DMS53 treated with DMSO at 0.1 percent for 48 hours (cell line): ENCODE measurements around the gene YLPM1.

Source experiments
- DNase-seq: peaks from one replicate; lab custom pipeline; 2025; ENCODE audit not compliant: unreplicated experiment; lab: John Stamatoyannopoulos, UW

Gene YLPM1

DNA sequence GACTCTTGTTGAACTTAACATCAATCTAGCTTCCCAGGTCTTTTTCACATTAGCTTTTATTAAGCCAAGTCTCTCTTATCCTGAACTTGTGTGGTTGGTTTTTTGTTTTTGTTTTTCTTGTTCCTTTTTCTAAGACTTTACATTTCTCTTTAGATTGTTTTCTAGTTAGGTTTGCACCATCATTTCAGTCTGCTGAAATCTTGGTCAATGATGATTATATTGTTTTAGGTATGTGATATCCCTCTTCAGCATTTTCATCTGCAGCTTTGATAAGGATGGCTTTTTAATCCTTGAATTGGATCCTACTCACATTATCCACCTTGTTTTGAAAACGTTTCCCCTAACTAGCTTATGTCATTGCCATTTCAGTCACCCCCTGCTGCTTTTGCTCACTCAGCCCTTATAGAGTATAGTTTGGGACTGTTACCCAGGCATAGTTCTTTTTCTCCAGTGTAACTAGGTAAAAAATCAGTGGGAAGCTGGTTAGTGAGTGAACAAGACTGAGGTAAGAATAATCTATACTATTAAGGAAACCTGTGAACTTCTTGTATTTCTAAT, 22.0 kb downstream of the YLPM1 start:
- no peak for DNase-seq

GRCh38 chr14:74786796-74787315, 23.7 kb downstream of the YLPM1 start:
- DNase-seq: no peak

GRCh38 chr14:74792249-74793039, 29.3 kb downstream of the YLPM1 start:
- no peak for DNase-seq

DNA sequence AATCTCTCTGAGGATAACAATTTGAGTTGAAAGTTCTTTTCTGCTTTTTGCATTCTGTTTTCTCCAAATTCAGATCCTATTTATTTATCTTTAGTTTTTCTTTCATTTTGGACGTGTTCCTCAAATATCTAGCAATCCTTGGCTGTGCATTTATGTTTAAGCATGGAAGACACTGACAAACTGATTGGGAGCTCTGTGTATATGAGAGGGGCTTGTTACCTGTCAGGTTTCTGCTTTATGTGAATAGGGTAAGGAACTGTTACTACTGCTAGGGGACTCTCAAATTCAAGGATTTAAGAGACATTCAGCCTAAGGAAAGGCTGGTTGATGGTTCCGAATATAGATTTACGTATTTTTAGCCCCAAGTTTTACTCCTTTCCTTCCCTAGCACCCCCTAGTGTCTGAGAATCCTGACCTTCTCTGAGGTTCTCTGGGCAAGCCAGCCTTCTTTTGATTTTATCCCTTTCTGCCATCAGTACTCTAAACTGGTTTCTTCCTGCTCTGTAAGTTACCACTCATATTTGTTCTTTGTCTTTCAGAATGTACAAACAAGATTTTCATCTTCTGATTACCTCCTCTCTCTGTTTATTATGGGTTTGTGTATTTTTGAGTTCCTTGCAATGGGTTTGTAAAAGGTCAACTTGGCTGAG, 30.5 kb downstream of the YLPM1 start:
- DNase-seq: no peak

- DNase-seq: no peak
These were observed 31.8 kb downstream of the YLPM1 start for GRCh38 chr14:74794947-74795346.

DNA sequence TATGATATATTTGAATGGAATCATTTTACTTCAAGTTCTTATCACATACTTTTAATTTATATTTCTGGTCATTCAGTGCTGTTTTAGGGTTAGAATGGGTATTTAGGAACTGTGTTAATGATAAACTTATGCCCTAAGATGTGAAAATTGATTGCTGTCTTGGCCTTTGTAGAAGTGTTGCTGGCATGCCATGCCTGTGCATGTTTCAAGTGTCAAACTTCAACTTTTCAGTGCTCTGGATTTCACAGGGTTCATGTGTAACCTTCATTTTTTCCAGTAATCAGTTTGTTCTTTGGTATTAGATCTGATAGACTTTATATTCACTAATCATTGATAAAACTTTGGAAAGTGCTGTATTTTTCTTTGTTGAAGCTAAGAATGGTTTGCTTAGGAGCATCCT, 36.6 kb downstream of the YLPM1 start:
- DNase-seq: no peak

DNA sequence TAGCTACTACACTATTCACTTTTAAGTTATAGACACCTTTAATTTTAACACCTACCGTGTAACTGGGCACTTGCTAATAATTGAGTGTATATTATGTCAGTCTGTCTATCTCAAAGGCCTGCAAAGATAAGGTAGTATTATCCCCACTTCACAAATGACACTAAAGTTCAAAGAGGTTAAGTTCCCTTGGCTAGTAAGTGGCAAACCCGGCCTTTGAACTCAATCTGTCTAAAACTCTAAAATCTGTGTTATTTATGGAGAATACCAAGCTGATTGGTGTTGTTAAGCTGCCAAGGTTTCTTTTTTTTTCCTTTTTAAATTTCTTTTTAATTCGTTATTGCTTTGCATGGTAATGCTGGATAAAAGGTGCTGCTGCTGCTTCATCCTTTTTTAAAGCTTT, 37.7 kb downstream of the YLPM1 start:
- DNase-seq: no peak

DNA sequence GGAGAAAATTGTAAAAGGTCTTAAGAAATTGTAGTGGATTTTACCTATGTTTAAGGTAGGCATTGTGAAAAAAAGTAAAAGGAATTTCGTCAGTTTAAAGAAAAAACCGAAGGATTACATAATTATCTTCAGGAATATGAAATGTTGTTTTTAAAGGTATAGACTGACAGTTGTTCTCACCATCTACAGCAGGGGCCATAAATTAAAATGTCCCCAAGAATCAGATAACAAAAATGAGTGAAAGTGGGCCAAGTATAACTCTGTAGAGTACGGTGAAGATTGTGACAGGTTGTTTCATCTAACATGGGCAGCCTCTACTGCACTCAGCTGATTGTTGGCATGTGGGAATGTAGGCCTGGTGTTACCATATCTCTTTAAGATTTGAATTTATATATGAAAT, 38.3 kb downstream of the YLPM1 start:
- DNase-seq: no peak

- DNase-seq: no peak
These were observed 41.2 kb downstream of the YLPM1 start for GRCh38 chr14:74804219-74804825.

DNA sequence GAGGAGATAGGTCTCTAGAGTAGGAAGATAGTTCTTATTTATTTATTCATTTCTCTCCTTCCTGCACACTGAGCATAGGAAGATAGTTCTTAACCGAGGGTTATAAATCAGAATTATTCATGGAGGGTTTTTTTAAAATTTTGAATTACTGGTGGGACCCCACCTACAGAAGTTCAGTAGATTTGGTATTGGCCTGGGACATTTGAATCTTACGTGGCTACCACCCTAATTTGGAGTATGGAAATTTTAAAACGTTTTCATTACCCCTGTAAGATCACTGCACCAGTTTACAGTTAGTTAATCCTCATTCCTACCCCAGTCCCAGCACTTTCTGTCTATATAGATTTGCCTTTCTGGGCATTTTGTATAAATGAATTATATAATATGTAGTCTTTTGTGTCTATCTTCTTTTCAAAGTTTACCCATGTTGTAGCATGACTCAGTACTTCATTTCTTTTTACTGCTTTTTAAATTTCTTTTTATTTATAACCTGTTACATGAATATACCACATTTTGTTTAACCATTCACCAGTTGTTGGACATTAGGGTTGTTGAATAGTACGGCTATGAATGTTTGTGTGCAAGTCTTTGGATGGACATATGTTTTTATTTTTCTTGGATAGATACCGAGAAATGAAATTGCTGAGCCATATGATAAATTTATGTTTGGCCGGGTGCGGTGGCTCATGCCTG, 44.9 kb downstream of the YLPM1 start:
- no peak for DNase-seq

DNA sequence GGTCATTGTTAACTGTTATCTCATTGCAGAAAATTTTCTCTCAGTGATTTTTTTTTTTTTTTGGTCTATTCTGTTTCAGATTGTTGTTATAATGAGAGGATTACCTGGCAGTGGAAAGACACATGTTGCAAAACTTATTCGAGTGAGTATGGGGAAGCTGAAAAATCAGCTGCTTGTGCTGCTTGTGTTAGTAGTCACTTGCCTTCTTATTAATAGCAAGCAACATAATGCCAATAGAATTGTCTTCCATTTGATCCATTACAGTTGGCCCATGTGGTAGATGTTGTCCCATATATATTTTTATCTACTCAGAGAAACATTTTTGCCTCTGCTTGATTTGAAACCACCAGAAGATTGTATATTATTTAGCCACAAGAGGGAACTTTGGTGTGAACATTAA, 53.0 kb downstream of the YLPM1 start:
- no peak for DNase-seq

DNA sequence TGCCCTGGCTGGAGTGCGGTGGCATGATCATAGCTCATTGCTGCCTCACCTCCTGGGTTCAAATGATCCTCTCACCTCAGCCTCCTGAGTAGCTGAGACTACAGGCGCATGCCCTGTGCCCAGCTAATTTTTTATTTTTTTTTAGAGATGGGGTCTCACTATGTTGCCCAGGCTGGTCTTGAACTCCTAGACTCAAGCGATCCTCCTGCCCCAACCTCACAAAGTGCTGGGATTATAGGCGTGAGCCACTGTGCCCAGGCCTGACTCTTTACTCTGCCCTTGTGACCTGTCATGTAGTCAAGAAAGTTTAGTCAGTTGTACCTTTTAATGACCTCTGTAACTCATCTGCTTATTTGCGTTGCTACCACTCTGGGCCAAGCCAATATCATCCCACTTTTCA, 57.2 kb downstream of the YLPM1 start:
- no peak for DNase-seq

DNA sequence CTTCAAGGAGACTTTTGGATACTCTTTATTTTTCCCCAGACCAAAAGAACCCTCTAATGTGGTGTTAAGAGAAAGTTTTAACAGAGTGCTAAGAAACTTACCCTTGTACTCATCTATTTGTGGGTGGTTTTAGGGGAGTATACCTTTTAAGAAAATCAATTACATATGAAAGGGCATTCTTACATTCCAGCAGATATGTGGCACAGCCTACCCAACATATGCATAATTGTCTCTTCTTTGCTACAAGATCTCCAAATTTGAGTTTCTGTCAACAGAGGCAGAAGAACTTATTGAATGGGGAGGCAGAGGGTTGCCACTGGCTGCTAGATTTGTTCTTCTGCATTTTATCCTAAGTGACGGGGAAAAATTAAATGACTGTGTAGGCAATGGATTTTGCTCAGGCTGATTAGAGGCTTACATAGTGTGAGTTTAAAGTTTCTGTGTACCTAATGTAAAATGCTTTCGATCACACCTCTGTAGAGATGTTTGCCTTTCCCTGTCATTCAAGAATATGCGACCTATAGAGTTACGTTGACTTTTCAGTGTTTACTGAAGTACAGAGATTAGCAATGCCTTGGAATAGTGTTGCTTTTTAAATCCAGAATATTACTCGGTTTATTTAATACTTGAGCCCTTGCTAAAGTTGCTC, 58.3 kb downstream of the YLPM1 start:
- DNase-seq: no peak

DNA sequence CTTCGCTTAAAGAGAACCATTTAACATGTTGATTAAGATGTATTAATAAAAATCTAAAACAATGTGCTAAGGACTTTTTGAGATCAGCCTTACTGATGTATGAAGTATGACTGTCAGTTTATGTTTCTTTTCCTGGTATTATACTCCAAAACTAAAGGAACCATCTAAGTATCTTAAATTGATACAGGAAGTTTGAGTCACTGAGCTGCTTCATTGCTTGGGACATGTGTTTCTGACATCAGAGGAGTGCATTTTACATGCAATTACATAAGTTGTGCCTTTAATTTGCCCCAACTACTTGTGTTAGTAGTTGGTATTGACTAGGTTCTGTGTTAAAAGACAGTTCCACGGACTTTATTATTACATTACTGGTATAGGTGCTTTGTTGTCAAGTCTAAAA, 61.9 kb downstream of the YLPM1 start:
- no peak for DNase-seq

DNA sequence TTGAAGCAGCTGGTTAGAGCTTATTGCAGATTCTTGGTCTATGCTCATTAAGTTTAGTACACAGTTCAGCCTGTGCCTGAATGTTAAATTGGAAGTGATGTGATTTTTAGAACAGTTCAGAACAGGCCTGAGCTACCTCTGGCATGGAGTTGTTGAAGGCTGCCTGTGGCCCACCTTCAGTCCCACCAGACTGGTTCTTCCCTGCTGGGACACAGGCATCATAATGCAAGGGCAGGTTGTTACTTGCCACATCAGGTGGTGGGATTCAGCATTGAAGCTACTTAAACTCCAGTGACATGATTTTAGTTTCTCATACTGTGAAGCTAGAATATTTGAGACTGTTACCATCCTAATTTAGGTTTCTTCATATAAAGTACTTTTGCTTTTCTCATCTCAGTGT, 63.5 kb downstream of the YLPM1 start:
- DNase-seq: no peak

GRCh38 chr14:74829251-74829650, 66.1 kb downstream of the YLPM1 start:
- no peak for DNase-seq

DNA sequence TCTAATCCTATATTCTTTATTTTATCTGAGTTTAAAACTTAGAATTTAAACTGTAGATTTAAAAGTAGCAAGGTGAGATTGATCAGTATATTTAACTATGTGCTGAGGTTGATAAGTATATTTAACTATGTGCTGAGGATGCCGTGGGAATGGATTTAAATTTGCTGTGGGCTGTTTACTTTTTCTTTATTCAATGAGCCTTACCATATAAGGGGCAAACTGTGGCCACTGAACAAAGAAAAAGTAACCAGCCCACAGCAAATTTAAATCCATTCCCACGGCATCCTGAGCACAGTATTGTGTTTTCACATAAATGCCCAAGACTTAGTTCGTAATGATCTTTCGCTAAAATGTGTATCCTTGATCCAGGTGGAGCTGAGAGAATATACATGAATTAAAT, 69.7 kb downstream of the YLPM1 start:
- no peak for DNase-seq

GRCh38 chr14:74834692-74835392, 71.7 kb downstream of the YLPM1 start:
- no peak for DNase-seq

GRCh38 chr14:74835645-74836250, 72.6 kb downstream of the YLPM1 start:
- DNase-seq: no peak
